HTR-8/SVneo (cell line): Measurements from ENCODE around the gene SFTPB.
A peak's percentile ranks its signal among the peaks of the same experiment; 100 is the strongest.

Source experiments
- DNase-seq: peaks from one replicate; pipeline ENCODE4 v3.0.0; 2011; ENCODE audit warnings: low spot score, mixed read lengths; ENCODE audit not compliant: insufficient read length
- FAIRE-seq: peaks from 2 replicates; lab custom pipeline; 2011; peaks lifted over from hg19 to GRCh38; lab: Jason Lieb, UNC

SFTPB gene

DNA sequence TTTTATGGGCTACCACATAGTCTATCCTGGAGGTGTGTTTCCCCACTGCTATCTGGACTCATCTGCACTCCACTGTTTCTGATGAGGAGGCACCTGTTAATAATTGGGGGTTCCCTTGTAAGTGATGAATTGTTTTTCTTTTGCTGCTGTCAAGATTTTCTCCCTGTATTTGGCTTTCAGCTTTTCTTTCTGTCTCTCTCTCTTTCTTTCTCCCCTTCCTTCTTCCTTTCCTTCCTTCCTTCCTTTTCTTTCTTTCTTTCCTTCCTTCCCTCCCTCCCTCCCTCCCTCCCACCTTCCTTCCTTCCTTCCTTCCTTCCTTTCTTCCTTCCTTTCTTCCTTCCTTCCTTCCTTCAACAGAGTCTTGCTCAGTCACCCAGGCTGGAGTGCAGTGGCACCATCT, 35.3 kb upstream of the SFTPB start:
- FAIRE-seq (no peak), DNase-seq (no peak)

- no peak for FAIRE-seq
Measured at GRCh38 chr2:85702800-85703199, 34.8 kb upstream of the SFTPB start.

DNA sequence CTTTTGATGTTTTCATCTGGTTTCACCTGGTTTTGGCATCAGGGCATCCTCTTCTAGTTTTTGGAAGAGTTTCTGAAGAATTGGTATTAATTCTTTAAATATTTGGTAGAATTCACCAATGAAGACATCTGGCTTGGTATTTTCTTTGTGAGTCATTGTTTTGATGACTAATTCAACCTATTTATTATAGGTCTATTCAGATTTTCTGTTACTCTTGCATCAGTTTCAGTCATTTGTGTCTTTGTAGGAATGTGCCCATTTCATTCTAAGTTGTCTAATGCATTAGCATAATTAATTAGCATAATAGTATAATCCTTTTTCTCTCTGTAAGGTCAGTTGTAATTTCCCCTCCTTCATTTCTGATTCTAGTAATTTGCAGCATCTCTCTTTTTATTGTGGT, 34.2 kb upstream of the SFTPB start:
- DNase-seq (no peak), FAIRE-seq (no peak)

More at GRCh38 chr2:85702800-85703199, 34.8 kb upstream of the SFTPB start:
- DNase-seq = no peak

GRCh38 chr2:85699325-85699724, 31.3 kb upstream of the SFTPB start:
- FAIRE-seq = no peak
- no peak for DNase-seq

DNA sequence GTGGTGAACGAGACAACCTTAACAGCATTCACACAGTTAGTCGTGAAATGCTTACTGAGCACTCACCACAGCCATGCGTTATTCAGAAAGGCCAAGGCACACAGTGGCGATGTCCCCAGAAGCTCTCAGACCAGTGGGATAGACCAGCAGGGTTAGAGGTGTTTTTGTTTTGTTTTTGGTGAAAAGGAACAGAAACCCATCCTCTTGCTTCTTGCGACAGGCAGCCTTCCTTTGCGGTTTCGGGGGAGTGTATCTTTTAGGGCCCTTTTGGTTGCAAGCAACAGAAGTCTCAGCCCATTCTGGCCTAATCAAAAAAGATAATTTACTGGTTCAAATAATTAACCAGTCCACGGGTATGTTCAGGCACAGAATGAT, 30.9 kb upstream of the SFTPB start:
- FAIRE-seq = no peak
- no peak for DNase-seq

GRCh38 chr2:85698184-85698879, 30.3 kb upstream of the SFTPB start:
- no peak for FAIRE-seq

GRCh38 chr2:85697716-85698115, 29.7 kb upstream of the SFTPB start:
- DNase-seq = no peak
- no peak for FAIRE-seq

More at GRCh38 chr2:85698184-85698879, 30.3 kb upstream of the SFTPB start:
- DNase-seq = no peak

GRCh38 chr2:85697096-85697495, 29.1 kb upstream of the SFTPB start:
- no peak for FAIRE-seq
- DNase-seq = no peak

DNA sequence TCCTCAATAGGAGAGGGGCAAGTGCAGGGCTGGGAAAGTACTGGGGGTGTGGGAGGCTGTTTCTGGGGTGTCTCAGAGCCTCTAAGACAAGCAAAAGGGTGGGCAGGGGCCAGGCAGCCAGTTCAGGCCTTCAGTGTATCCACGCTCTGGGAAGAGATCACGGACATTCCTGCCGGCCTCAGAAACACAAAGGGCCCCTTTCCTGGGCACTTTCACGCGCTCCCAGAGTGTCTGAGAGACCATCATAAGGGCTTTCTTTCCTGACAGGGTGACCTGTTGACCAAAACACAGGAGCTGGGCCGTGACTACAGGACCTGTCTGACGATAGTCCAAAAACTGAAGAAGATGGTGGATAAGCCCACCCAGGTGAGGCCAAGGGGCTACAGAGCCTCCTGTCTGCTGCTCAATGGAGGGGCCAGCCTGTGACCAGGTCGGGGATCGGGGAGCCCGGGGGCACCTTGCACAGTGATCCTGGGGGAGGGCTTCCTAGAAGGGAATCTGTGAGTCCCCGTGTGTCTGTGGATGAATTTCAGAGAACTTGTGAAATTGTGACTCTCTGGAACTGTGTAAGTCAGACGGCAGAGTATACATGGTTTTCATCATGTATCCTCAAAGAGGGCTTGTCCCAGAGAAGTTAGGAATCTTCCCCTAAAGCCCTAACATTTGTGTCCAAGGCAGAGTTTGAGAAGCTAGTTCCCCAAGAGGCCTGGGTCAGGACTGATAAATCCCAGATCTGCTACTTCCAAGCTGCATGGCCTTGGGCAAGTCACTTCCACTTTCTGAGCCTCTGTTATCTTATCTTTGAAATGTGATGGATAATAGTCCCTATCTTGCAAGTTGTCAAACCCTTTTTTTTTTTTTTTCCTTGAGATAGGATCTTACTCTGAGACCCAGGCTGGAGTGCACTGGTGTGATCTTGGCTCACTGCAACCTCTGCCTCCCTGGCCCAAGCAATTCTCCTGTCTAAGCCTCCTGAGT, 28.0 kb upstream of the SFTPB start:
- FAIRE-seq (no peak), DNase-seq (no peak)

- DNase-seq (no peak), FAIRE-seq (no peak)
Measured at GRCh38 chr2:85695121-85695520, 27.1 kb upstream of the SFTPB start.

- DNase-seq (no peak), FAIRE-seq (no peak)
Measured at GRCh38 chr2:85694052-85695025, 26.3 kb upstream of the SFTPB start, which contains the start of gene GNLY. GNLY (plus strand) TSS chr2:85694358; CDS start chr2:85694419, 61 bp downstream.

DNA sequence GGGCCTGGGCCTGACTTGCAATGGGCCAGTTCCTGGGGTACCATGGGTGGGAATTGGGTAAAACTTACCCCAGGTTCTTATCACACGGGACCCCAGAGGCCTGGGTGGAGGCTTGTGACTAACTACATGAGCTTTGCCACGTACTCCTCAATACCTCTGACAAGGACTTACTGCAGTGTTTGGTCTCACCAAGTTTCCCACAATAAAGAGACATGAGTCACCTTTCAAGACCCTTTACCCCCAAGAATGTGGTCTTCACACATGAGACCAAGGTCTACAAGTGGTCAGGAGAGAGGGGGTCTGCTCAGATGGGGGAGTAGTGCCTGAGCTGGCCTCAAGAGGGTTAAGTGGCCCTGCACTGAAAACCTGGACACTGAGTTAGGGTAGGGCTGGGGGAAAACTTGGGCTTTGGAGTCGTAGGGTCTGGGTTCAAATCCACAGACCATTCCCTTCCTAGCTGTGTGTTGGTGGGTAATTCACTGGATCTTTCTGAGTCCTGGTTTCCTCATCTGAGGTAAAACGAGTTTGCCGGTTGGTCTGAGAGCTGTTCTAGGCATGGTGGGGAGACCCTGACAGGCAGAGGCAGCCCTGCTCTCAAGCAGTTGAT, 24.1 kb upstream of the SFTPB start:
- no peak for FAIRE-seq

DNA sequence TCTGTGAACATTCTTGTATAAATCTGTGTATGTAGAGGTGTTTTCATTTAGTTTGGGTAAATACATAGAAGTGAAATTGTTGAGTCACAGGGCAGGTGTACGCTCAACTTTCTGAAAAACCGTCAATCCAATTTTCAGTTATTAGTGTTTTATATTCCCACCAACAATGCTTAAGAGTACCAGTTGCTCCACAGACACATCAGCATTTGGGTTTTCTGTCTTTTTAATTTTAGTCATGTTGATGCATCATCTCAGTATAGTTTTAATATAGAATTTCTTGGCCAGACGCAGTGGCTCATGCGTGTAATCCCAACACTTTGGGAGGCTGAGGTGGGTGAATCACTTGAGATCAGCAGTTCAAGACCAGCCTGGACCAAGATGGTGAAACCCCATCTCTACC, 22.9 kb upstream of the SFTPB start:
- FAIRE-seq = no peak
- no peak for DNase-seq

More for the DNA sequence above, 24.1 kb upstream of the SFTPB start:
- no peak for DNase-seq

DNA sequence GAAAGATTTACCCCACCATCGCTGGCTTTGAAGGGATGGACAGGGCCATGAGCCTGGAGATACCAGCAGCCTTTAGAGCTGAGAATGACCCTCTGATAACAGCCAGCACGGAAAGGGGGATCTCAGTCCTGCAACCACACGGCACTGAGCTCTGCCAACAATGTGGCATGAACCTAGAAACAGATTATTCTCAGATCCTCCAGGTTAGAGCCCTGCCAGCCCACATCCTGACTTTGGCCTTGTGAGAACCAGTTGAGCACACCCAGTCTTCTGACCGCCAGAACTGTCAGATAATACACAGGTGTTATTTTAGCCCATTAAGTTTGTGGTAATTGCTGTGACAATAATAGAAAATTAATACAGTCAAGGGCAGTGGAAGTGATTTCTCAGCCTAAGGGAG, 16.8 kb upstream of the SFTPB start:
- FAIRE-seq = no peak
- DNase-seq = no peak

DNA sequence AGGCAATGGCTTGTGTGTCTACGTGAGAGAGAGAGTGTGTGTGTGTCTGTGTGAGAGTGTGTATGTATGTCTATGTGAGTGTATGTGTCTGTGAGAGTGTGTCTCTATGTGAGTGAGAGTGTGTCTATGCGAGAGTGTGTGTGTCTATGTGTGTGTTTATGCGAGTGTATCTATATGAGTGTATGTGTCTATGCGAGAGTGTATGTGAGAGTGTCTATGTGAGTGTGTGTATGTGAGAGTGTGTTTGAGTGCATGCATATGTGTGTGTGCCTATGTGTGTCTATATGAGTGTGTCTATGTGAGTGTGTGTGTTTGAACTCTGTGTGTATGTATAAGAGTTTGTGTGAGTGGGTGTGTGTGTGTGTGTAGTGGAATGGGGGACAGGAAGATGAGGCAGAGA, 16.4 kb upstream of the SFTPB start:
- DNase-seq (no peak), FAIRE-seq (peak; percentile 78)

DNA sequence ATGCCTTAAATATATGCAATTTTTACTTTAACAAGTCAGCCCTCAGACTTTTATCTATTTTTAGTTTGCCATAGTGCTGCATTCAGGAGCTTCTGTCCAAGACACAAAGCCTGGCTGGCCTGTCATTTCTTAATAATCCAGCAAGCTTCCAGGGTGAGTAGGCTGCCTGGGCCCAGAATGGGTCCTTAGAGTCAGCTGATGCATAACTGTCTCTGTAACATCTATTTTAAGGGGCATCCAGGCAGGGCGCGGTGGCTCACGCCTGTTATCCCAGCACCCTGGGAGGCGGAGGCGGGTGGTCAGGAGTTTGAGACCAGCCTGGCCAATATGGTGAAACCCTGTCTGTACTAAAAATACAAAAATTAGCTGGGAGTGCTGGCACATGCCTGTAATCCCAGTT, 14.4 kb upstream of the SFTPB start:
- FAIRE-seq (no peak), DNase-seq (no peak)

- DNase-seq (no peak), FAIRE-seq (no peak)
Measured at GRCh38 chr2:85681776-85682175, 13.8 kb upstream of the SFTPB start.

DNA sequence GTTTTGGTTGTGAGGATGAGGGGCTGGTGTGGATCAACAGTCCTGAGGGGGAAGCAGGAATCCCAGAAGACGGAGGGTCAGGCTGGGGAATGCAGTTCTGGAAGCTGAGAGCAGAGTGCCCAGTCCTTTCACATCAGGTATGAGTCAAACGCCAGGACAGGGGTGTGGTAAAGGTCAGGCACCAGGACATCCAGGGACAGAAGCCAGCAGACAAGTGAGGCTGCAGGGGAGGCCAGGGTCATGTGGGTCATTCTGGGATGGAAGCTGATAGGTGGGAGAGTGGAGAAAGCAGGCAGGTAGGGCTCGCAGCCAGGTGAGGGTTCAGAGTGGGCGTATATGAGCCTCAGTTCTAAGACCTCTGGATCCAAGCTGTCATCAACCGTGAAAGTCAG, 13.4 kb upstream of the SFTPB start:
- no peak for FAIRE-seq

DNA sequence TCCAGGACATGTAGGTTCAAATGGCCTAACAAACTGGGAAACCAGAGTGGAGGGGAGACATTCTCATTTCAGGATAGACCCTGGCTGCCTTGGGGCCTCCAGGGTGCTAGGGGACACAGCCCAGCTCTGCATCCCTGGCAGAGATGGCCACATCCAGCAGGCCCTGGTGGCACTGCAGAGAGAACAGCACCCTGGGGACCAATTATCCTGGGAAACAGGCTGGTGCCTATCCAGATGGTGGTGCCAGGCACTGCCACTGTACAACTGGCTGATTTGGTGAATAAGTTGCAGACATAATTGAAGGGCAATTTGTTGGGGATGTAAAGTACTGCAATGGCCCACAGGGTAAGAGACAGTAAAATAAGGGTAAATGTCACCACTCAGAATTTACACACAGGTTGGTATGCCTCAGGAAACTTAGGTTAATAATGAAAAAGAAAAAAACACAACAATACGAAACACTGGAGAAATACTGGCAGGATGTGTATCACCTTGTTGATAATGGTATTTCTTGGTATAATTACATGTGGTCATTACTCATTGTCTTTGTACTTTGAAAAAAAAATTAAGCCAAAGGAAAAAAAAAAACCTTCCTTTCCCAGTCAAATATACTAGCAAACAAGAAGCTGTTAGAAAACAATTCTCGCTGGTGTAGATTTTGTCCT, 12.8 kb upstream of the SFTPB start:
- peak; percentile 48 for FAIRE-seq

More for the DNA sequence above, 13.4 kb upstream of the SFTPB start:
- no peak for DNase-seq

More for the DNA sequence above, 12.8 kb upstream of the SFTPB start:
- DNase-seq = no peak
